Naive thymus-derived CD4-positive, alpha-beta T cell (primary cell): ENCODE data around the gene HIP1R. TPM values are rescaled to one million over a fixed set of nuclear protein-coding genes. Genes with fewer than 3 reads are reported as not detected.

Experiments
- ATAC-seq: fragments of 150-1000 bp; cut with Tn5 transposase; 2 replicates; pipeline ENCODE4 v1.10.0; 2021; ENCODE audit warnings: mild to moderate bottlenecking, moderate library complexity
- CTCF ChIA-PET: fragments of 350-600 bp; sonication (Branson Sonifier 250); formaldehyde crosslinking; loops from one replicate; lab custom pipeline; 2021; ENCODE audit warnings: antibody characterized with exemption; lab: Charles Lee
- POLR2A ChIA-PET: fragments of 350-600 bp; sonication (Branson Sonifier 250); formaldehyde crosslinking; loops from one replicate; lab custom pipeline; 2021; ENCODE audit warnings: antibody characterized with exemption, inconsistent platforms; lab: Charles Lee
- DNase-seq, 9 donors: peaks; one replicate each; pipeline versions ENCODE4 v3.0.0 to v3.0.0-alpha.2; 2020 to 2022; ENCODE audit warnings: mixed read lengths in 1 of 9
- H3K27ac ChIP-seq: one replicate; pipeline ENCODE4 v1.7.0; 2013; ENCODE audit warnings: mild to moderate bottlenecking, low read depth, low read length, moderate library complexity
- H3K27me3 ChIP-seq, 2 donors: one replicate each; pipeline ENCODE4 v1.7.0; 2013; ENCODE audit warnings: low read length in 2 of 2, mild to moderate bottlenecking in 2 of 2, moderate library complexity in 2 of 2; ENCODE audit not compliant: control insufficient read depth in 2 of 2, insufficient read depth in 2 of 2
- H3K36me3 ChIP-seq, 3 experiments: 1 replicate in 2 of 3; 2 replicates in 1 of 3; pipeline ENCODE4 v1.7.0; 2013; ENCODE audit warnings: low read length in 3 of 3, mild to moderate bottlenecking in 3 of 3, moderate library complexity in 1 of 3; ENCODE audit not compliant: insufficient read depth in 3 of 3, control insufficient read depth in 2 of 3
- H3K4me1 ChIP-seq, 2 donors: one replicate each; pipeline ENCODE4 v1.7.0; 2013; ENCODE audit warnings: low read length in 2 of 2, mild to moderate bottlenecking in 2 of 2, moderate library complexity in 1 of 2; ENCODE audit not compliant: control insufficient read depth in 2 of 2, insufficient read depth in 2 of 2
- H3K4me3 ChIP-seq: 2 replicates; pipeline ENCODE4 v1.7.0; 2013; ENCODE audit warnings: mild to moderate bottlenecking, low read length
- H3K9me3 ChIP-seq, 3 experiments: 1 replicate in 2 of 3; 2 replicates in 1 of 3; pipeline ENCODE4 v1.7.0; 2013; ENCODE audit warnings: low read length in 3 of 3; ENCODE audit not compliant: control insufficient read depth in 2 of 3
- H3K27ac Mint-ChIP-seq, 9 donors: one replicate each; pipeline ENCODE4 v1.8.0; 2020 to 2022; ENCODE audit warnings: mixed read lengths in 9 of 9, mild to moderate bottlenecking in 8 of 9, moderate library complexity in 5 of 9, inconsistent platforms in 2 of 9
- H3K27me3 Mint-ChIP-seq, 5 donors: one replicate each; pipeline ENCODE4 v1.8.0; 2021 to 2022; ENCODE audit warnings: mixed read lengths in 5 of 5, mild to moderate bottlenecking in 1 of 5
- H3K36me3 Mint-ChIP-seq, 5 donors: one replicate each; pipeline ENCODE4 v1.8.0; 2020 to 2022; ENCODE audit warnings: mixed read lengths in 5 of 5, mild to moderate bottlenecking in 3 of 5, inconsistent platforms in 1 of 5
- H3K4me1 Mint-ChIP-seq, 7 donors: one replicate each; pipeline ENCODE4 v1.8.0; 2020 to 2022; ENCODE audit warnings: mixed read lengths in 7 of 7, mild to moderate bottlenecking in 3 of 7, inconsistent platforms in 1 of 7
- H3K4me3 Mint-ChIP-seq, 10 donors: one replicate each; pipeline ENCODE4 v1.8.0; 2020 to 2022; ENCODE audit warnings: mild to moderate bottlenecking in 10 of 10, mixed read lengths in 10 of 10, moderate library complexity in 6 of 10, inconsistent platforms in 2 of 10
- H3K9me3 Mint-ChIP-seq, 11 donors: one replicate each; pipeline ENCODE4 v1.8.0; 2020 to 2022; ENCODE audit warnings: mixed read lengths in 11 of 11, mild to moderate bottlenecking in 4 of 11, inconsistent platforms in 1 of 11, moderate library complexity in 1 of 11
- intact Hi-C, 2 donors: fragments of 100-400 bp; cut with micrococcal nuclease; formaldehyde crosslinking; loops; one replicate each; pipeline ENCODE4 v1.15.1; 2023
- polyA plus RNA-seq, 2 donors: library from polyadenylated mRNA; unstranded; fragments of 300-500 nt; fragmentation: Illumina TruSeq; gene quantifications; one replicate each; pipeline ENCODE4 v1.2.3, GENCODE V29; 2021
- total RNA-seq, 6 experiments: library from RNA in 5 of 6; stranded (reverse) in 5 of 6; gene quantifications; 1 replicate in 5 of 6; 2 replicates in 1 of 6; pipeline ENCODE4 v1.2.3 and lab custom pipeline; 2021 to 2026

HIP1R gene
- total and polyA plus RNA-seq, 7 experiments from 2014 or later = 7.0 to 162 (median 87.2) TPM

GRCh38 chr12:122909442-122910288, 74.4 kb downstream of the HIP1R start:
- Histone ChIP-seq H3K4me1 (no peaks in the 10 kb centered on the region), H3K36me3 (no peaks in the 10 kb centered on the region), H3K27me3 (no peaks in the 10 kb centered on the region), H3K9me3 (no peaks in the 10 kb centered on the region), H3K4me3 (no peak overlapping the region), H3K27ac (no peak overlapping the region)
- ATAC-seq (no peak), DNase-seq (no peak)
- ChIA-PET POLR2A (no interaction called here), CTCF (no interaction called here)
- H3K4me1 Mint-ChIP-seq = peaks cover 0 to 4% (median 0%) of the 10 kb centered on the region in 7 donors
- intact Hi-C loops = no loop called here
- H3K27ac Mint-ChIP-seq = peak overlapping the region in 3 of 9 donors; percentile 6 to 65 (median 26)
- H3K9me3 Mint-ChIP-seq = no peaks in the 10 kb centered on the region
- peaks cover 0 to 2% (median 0%) of the 10 kb centered on the region in 5 donors for H3K36me3 Mint-ChIP-seq
- no peak overlapping the region for H3K4me3 Mint-ChIP-seq
- peaks cover 0 to 17% (median 0%) of the 10 kb centered on the region in 5 donors for H3K27me3 Mint-ChIP-seq

Other genes starting within 250 kb of the HIP1R start
- gene HCAR2, start 132.1 kb upstream of the HIP1R start, total RNA-seq = 10 to 100 TPM in 1 of 5 experiments, 1 to 10 TPM in 1, under 1 TPM in 1, not detected in 2; 0.22 to 11.9 (median 1.5) TPM
- gene HCAR2, start 132.1 kb upstream of the HIP1R start, polyA plus RNA-seq = not detected
- gene HCAR3, start 118.6 kb upstream of the HIP1R start, total RNA-seq = 10 to 100 TPM in 1 of 5 experiments, 1 to 10 TPM in 1, under 1 TPM in 1, not detected in 2; 0.22 to 24.6 (median 3.2) TPM
- gene HCAR3, start 118.6 kb upstream of the HIP1R start, polyA plus RNA-seq = not detected
- gene HCAR1, start 104.6 kb upstream of the HIP1R start, total RNA-seq = 1 to 10 TPM in 1 of 5 experiments, under 1 TPM in 1, not detected in 3; 0.12 to 2.8 TPM
- gene HCAR1, start 104.6 kb upstream of the HIP1R start, polyA plus RNA-seq = not detected
- gene DENR, start 82.6 kb upstream of the HIP1R start, total RNA-seq = 10 to 100 TPM; 29.5 to 65.5 (median 46.1) TPM
- 10 to 100 TPM; 54.7 to 75.8 TPM for gene DENR, start 82.6 kb upstream of the HIP1R start, polyA plus RNA-seq
- 1 to 10 TPM in 2 of 5 experiments, under 1 TPM in 3; 0.27 to 2.2 (median 0.93) TPM for gene CCDC62, start 60.9 kb upstream of the HIP1R start, total RNA-seq
- gene CCDC62, start 60.9 kb upstream of the HIP1R start, polyA plus RNA-seq = under 1 TPM in 1 of 2 donors, not detected in 1; 0.61 TPM
- 100 to 1,000 TPM in 1 of 5 experiments, 10 to 100 TPM in 4; 25.3 to 101 (median 30.1) TPM for gene VPS37B, start 60.7 kb downstream of the HIP1R start, total RNA-seq
- 10 to 100 TPM; 16.5 to 16.9 TPM for gene VPS37B, start 60.7 kb downstream of the HIP1R start, polyA plus RNA-seq
- 1 to 10 TPM; 6.2 to 8.9 (median 7.1) TPM for gene ABCB9, start 131.0 kb downstream of the HIP1R start, total RNA-seq
- 1 to 10 TPM in 1 of 2 donors, under 1 TPM in 1; 0.74 to 1.5 TPM for gene ABCB9, start 131.0 kb downstream of the HIP1R start, polyA plus RNA-seq
- 10 to 100 TPM; 17.4 to 49.1 (median 27.2) TPM for gene OGFOD2, start 139.8 kb downstream of the HIP1R start, total RNA-seq
- gene OGFOD2, start 139.8 kb downstream of the HIP1R start, polyA plus RNA-seq = 10 to 100 TPM; 16.8 to 19.5 TPM
- 100 to 1,000 TPM; 137 to 189 (median 169) TPM for gene ARL6IP4, start 145.2 kb downstream of the HIP1R start, total RNA-seq
- gene ARL6IP4, start 145.2 kb downstream of the HIP1R start, polyA plus RNA-seq = 100 to 1,000 TPM; 201 to 295 TPM